HG03097 (cell line): Measurements from ENCODE around the gene MTMR2.
"Not testable (repeated sequence)": the region's sequence is repeated elsewhere in the genome, so short reads cannot be mapped to it uniquely, and the experiment has no call there.

Experiments used
- ATAC-seq: cut with Tn5 transposase; IDR thresholded peaks from one replicate; pipeline ENCODE4 v1.9.1; 2021; ENCODE audit not compliant: unreplicated experiment, low FRiP score

The MTMR2 gene

GRCh38 chr11:95829580-95830259 is 94.2 kb downstream of the MTMR2 start:
- no peak for ATAC-seq

- ATAC-seq, result no peak
Measured at GRCh38 chr11:95827696-95828095, 96.2 kb downstream of the MTMR2 start.

GRCh38 chr11:95821640-95822039 is 102.3 kb downstream of the MTMR2 start:
- no peak for ATAC-seq

- no peak for ATAC-seq
Measured at GRCh38 chr11:95816037-95816436, 107.9 kb downstream of the MTMR2 start.

- ATAC-seq, result not testable (repeated sequence)
Measured at GRCh38 chr11:95811052-95811451, 112.9 kb downstream of the MTMR2 start.

GRCh38 chr11:95806464-95806863 is 117.4 kb downstream of the MTMR2 start:
- not testable (repeated sequence) for ATAC-seq

GRCh38 chr11:95805869-95806268 is 118.0 kb downstream of the MTMR2 start:
- ATAC-seq, result no peak

GRCh38 chr11:95803973-95804372 is 119.9 kb downstream of the MTMR2 start:
- no peak for ATAC-seq

- no peak for ATAC-seq
Measured at GRCh38 chr11:95802806-95803205, 121.1 kb downstream of the MTMR2 start.

- no peak for ATAC-seq
Measured at GRCh38 chr11:95800438-95800837, 123.5 kb downstream of the MTMR2 start.

- no peak for ATAC-seq
Measured at GRCh38 chr11:95799546-95799945, 124.4 kb downstream of the MTMR2 start.

GRCh38 chr11:95796501-95796900 is 127.4 kb downstream of the MTMR2 start:
- ATAC-seq, result no peak

GRCh38 chr11:95795627-95796295 is 128.1 kb downstream of the MTMR2 start:
- ATAC-seq, result no peak

- ATAC-seq, result no peak
Measured at GRCh38 chr11:95794086-95794485, 129.8 kb downstream of the MTMR2 start.

GRCh38 chr11:95793116-95793515 is 130.8 kb downstream of the MTMR2 start:
- no peak for ATAC-seq

GRCh38 chr11:95792700-95793099 is 131.2 kb downstream of the MTMR2 start:
- no peak for ATAC-seq

- ATAC-seq, result no peak
Measured at GRCh38 chr11:95792200-95792599, 131.7 kb downstream of the MTMR2 start.

GRCh38 chr11:95791709-95792033 is 132.2 kb downstream of the MTMR2 start:
- ATAC-seq, result no peak

- ATAC-seq, result no peak
Measured at GRCh38 chr11:95790933-95791708, 132.8 kb downstream of the MTMR2 start.

- peak; percentile 63 for ATAC-seq
Measured at GRCh38 chr11:95790123-95790932, 133.6 kb downstream of the MTMR2 start, which contains the start of gene CEP57. CEP57 (plus strand) TSS chr11:95790498; CDS start chr11:95790699, 201 bp downstream.
